Measurements from ENCODE around the gene LLCFC1.
A peak's percentile ranks its signal among the peaks of the same experiment; 100 is the strongest.

LLCFC1 gene

DNA sequence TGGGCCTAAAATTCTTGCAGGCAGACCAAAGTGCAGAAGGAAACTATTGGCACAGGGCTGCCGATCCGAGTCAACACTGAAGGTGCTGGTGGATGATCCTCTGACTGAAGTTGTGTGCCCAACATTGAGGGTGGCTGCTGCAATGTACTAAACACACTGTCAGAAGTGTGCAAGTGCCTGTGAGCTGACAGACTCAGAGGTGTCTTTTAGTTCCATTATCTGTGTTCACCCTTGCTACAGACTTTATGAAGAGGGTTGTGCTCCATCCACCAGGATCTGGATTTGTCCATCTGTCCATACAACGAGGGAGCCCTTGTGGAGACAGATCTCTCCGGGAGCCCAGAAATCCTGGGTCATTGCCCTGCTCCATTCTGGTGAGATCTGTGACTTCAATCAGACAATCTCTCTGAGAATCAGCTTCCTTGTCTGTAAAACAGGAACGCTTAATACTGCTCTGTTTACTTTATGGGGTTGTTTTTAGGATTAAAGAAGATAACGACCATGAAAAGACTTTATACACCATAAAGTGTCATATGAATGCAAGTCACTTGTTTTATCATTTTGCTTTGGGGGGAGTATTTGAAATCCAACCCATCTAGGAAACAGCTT, 44.2 kb upstream of the LLCFC1 start:
- no peak overlapping the region for H3K4me3 ChIP-seq (ENCODE audit: low read depth, low read length)
- TF ChIP-seq, protein P1, sequence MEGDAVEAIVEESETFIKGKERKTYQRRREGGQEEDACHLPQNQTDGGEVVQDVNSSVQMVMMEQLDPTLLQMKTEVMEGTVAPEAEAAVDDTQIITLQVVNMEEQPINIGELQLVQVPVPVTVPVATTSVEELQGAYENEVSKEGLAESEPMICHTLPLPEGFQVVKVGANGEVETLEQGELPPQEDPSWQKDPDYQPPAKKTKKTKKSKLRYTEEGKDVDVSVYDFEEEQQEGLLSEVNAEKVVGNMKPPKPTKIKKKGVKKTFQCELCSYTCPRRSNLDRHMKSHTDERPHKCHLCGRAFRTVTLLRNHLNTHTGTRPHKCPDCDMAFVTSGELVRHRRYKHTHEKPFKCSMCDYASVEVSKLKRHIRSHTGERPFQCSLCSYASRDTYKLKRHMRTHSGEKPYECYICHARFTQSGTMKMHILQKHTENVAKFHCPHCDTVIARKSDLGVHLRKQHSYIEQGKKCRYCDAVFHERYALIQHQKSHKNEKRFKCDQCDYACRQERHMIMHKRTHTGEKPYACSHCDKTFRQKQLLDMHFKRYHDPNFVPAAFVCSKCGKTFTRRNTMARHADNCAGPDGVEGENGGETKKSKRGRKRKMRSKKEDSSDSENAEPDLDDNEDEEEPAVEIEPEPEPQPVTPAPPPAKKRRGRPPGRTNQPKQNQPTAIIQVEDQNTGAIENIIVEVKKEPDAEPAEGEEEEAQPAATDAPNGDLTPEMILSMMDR (IDR thresholded peaks at IDR 0.05; ENCODE audit: control insufficient read depth, extremely low read depth, insufficient read depth): no peak
- peak; percentile 87 for DNase-seq (ENCODE audit: low read depth)

DNA sequence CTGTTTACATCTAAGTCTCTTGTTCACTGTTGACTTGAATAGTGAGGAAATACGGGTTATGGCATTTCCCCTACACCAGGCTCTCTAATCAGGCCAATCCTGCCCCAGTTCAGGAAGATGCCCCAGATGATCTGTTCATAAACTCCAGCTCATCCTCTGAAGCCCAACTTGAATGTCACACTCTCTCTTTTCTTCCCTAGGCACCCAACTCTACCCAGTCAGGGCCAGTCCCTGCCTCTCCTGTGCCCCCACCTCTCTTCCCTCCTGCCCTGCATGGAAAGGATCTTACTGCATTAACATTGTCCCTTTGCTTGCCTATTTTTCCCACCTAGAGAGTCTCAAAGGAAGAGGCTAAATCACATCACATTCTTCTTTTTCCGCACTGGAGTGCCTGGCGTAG, 43.1 kb upstream of the LLCFC1 start:
- TF ChIP-seq, protein P1 (IDR thresholded peaks at IDR 0.05; ENCODE audit: control insufficient read depth, extremely low read depth, insufficient read depth): no peak
- H3K4me3 ChIP-seq (ENCODE audit: low read depth, low read length): no peak overlapping the region
- no peak for DNase-seq (ENCODE audit: low read depth)

DNA sequence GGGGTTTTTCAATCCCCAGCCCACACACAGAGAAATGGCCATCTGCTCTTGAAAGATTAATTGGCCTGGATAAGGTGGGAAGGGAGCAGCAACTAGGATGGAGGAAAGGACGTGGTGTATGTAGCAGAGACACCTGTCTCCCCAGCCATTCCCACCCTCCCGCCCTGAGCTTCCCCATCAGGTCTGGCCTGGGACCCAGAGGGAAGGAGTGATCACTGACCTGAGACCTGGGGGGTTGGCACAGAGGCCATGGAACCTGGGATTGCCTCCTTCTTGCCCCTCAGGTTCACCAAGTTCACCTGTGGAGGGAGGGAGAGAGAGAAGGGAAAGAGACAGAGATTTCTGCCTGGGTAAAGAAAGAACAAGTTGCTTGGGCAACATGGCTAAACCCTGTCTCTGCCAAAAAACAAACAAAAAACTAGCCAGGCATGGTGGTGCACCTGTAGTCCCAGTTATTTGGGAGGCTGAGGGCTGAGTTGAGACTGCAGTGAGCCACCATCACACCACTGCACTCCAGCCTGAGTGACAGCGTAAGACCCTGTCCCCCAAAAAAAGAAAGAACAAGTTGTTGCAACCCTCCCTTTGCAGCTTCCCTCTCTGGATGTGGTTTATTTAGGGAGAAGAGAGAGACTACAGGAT, 42.4 kb upstream of the LLCFC1 start:
- no peak overlapping the region for H3K4me3 ChIP-seq (ENCODE audit: low read depth, low read length)
- no peak for DNase-seq (ENCODE audit: low read depth)
- TF ChIP-seq, protein P1 (IDR thresholded peaks at IDR 0.05; ENCODE audit: control insufficient read depth, extremely low read depth, insufficient read depth): no peak

DNA sequence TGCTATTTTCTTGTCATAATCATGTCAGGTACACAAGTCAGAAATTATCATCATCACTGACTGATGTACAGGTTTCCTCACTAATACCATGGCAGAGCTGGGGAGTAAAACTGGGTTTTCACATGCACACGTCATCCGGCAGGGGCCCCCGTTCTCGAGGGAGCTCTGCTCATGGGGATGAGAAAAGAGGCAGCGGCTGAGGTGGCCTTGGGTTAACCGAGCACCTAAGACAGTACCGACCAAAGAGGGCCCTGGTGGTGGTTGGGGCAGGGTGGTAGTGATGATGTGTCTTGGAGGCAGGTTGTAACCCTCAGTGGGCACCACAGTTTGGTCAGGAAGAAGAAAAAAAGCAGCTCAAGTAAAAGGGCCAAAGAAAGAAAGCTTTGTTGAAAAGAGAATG, 41.6 kb upstream of the LLCFC1 start:
- TF ChIP-seq, protein P1 (IDR thresholded peaks at IDR 0.05; ENCODE audit: control insufficient read depth, extremely low read depth, insufficient read depth): no peak
- DNase-seq (ENCODE audit: low read depth): no peak
- no peak overlapping the region for H3K4me3 ChIP-seq (ENCODE audit: low read depth, low read length)

DNA sequence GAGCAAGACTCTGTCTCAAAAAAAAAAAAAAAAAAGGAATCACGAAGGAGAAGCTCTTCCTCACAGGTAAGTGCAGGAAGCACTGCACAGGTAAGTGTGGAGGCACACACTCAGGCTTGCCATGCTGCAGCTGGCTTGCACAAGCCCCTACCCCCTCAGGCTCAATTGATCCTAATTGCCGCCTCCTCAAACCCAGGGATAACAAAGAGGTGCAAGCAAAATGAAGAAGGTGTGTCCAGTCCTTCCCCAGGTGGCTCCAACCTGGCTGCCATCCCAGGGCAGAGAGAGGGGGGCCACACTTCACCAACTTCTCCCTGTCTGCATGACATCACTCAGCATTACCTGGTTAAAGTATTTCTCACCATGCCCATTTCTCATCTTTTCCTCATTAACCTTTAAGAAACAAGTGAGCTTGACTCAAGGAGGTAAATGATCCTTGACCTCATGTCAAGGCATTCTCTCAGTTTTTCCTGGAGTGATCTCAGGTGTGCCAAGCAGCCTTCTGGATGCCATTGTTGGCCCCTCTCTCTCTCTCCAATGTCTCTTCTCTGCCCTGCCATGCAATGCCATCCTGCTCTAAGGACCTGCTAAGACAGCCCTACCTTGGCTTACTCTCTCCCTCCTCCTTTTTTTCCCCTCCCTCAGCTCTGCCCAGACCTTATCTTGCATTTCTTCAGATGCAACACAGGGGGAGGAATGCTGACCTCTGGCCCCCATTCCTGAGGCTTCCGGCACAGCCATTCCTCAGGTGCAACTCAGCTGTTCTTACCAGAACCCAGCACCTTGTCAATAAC, 40.7 kb upstream of the LLCFC1 start:
- TF ChIP-seq, protein P1 (IDR thresholded peaks at IDR 0.05; ENCODE audit: control insufficient read depth, extremely low read depth, insufficient read depth): no peak
- H3K4me3 ChIP-seq (ENCODE audit: low read depth, low read length): no peak overlapping the region
- DNase-seq (ENCODE audit: low read depth): no peak

DNA sequence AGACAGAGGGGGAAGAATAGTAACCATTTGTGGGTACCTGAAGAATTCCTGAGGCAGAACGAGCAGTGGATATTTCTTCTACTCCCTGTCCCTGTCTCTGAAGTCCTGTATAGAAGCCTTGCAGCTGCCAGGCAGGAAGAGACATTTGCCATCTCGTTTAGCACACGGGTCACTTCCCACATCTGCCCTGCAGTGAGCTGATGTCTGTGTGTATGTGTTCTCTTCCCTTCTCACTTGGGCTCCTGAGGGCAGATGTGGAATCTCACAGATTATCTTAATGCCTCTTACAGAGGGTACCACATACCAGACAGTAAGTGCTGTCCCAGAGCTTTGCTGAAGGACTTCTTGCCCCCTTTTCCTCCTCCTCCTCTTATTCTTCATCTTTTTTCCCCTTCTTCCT, 39.6 kb upstream of the LLCFC1 start:
- no peak overlapping the region for H3K4me3 ChIP-seq (ENCODE audit: low read depth, low read length)
- DNase-seq (ENCODE audit: low read depth): no peak
- TF ChIP-seq, protein P1 (IDR thresholded peaks at IDR 0.05; ENCODE audit: control insufficient read depth, extremely low read depth, insufficient read depth): no peak

All from LNCaP clone FGC (cell line).